Subcutaneous adipose tissue (tissue), 4 donors: ENCODE measurements around the gene POC1A. TPM values are rescaled to one million over a fixed set of nuclear protein-coding genes. Genes with fewer than 3 reads are reported as not detected.

Source experiments
- total RNA-seq, 4 donors: library from RNA; depleted of rRNA; stranded (reverse); fragments of >200 nt; gene quantifications; one replicate each; pipeline ENCODE4 v1.1.0, GENCODE V29; 2016
- TF ChIP-seq, protein P1 (sequence below): fragments of 450-650 bp; IDR thresholded peaks from one replicate; pipeline ENCODE4 v1.5.1; 2016; ENCODE audit warnings: low read depth, mild to moderate bottlenecking, control low read depth, antibody characterized with exemption, moderate library complexity

The POC1A gene
- total RNA-seq, 4 donors from 2014 or later = 0.38 to 2.4 (median 1.2) TPM

DNA sequence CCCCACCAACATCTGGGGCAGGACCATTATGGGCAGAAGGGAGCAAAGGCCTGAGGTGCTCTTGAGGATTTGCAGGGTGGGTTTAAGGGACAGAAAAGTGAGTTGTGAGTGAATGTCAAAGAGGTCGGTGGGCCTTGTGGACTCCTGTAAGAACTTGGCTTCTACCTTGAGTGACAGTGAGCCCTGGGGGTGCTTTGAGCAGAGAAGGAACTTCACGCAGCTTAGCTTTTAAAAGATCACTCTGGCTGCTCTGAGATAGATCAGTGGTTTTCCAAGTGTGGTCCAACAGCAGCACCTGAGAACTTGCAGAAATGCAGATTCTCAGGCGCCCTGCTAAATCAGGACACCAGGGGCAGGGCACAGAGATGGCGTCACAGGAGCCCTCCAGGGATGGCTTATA, 28.5 kb upstream of the POC1A start:
- TF ChIP-seq, protein P1, sequence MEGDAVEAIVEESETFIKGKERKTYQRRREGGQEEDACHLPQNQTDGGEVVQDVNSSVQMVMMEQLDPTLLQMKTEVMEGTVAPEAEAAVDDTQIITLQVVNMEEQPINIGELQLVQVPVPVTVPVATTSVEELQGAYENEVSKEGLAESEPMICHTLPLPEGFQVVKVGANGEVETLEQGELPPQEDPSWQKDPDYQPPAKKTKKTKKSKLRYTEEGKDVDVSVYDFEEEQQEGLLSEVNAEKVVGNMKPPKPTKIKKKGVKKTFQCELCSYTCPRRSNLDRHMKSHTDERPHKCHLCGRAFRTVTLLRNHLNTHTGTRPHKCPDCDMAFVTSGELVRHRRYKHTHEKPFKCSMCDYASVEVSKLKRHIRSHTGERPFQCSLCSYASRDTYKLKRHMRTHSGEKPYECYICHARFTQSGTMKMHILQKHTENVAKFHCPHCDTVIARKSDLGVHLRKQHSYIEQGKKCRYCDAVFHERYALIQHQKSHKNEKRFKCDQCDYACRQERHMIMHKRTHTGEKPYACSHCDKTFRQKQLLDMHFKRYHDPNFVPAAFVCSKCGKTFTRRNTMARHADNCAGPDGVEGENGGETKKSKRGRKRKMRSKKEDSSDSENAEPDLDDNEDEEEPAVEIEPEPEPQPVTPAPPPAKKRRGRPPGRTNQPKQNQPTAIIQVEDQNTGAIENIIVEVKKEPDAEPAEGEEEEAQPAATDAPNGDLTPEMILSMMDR = no peak

DNA sequence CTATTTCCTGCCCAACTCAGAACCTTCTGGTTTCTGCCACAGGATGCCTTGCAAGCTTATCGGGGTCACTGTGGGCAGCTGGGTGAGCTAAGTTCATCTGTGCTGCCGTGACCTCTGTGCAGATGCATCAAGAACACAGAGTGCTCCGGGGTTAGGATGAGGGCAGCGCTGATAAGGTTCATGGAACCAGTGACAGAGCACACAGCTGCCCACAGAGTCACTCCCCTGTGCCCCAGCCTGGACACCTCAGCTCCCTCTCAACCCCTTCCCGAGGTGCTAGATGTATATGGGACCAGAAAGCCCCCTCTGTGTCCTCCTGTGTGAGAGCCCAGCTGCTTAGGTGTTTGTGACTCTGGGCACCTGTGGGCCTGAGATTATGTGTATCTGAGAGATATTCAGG, 28.0 kb upstream of the POC1A start:
- TF ChIP-seq, protein P1 = no peak

DNA sequence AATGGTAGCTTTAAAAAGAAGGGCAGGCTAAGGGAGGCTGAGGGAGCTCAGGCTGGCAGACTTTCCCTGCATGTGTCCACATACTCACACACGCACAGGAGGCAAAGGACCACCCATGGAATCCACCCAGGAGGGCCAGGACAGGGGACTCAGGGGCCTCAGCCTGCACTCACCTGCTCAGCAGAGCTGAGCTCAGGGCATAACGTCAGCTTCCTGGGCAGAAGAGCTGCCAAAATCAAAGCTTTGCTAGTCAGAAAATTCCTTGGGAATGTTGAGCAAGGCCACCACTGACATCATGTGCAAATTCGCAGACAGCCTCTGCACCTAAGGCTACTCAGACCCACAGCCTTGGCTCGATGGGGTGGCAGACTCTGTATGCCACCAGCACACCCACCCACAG, 27.3 kb upstream of the POC1A start:
- TF ChIP-seq, protein P1 = no peak

DNA sequence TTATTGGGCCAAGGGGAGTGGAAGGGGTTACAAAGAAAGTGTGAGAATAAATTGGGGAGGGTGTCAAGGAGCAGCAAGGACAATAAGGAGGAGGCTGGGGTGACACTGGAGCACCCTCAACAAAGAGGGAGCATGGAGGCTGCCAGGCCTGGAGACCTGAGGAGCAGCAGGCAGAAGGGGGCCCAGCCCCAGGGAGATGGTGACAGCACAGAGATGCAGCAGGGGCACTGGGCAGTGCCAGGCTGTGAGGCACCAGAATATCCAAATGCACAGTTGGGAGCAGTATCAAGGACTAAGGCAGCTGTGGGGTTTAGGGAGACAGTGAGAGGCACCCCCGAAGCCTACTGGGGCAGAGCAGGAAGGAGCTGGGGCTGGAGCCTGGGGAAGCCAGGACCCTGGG, 24.3 kb upstream of the POC1A start:
- TF ChIP-seq, protein P1 = no peak

DNA sequence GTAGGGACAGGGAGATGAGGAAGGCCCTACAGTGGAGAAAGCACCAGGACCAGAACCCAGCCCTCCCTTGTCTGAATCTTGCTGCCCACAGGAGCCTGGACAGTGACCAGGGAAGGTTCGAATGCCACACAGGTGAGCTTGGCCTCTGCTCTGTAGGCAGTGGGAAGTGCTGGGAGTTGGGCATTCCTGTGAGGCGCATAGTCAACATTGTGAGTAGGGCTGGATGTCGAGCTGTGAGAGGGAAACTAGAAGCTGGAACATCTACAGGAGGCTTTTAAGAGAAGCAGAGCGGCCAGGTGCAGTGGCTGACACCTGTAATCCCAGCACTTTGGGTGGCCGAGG, 23.4 kb upstream of the POC1A start:
- TF ChIP-seq, protein P1 = no peak

DNA sequence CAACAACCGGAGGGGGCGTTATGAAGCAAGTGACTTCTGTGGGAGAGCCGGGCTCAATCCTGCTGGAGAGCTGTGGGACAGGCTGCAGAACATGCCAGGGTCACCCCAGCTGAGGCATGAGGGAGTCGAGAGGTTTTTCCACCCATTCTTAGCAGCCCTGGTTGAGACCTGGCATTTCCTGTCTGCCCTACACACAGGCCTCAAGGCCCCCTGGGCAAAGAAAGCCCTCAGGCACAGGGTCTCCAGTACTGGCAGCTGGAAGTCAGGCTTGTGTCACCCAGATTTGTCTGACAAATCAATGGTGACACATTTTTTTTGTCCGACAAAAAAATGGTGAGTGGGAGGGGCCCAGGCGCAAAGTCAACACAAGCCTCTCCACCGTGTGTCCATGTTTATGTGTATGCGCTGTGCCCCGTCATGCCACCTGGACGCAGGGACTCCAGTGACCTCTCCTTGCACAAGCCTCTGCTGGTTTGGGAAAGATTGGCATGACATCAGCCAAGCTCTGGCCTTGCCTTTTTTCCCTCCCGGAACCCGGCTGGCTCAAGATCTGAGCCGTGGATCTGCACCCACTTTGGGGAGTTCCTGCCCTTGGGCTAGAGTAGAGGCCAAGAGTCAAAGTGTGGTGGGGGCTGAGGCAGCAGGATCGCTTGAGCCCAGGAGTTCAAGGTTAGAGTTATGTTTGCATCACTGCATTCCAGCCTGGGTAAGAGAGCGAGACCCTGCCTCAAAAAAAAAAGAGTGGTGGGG, 22.9 kb upstream of the POC1A start:
- TF ChIP-seq, protein P1 = no peak

DNA sequence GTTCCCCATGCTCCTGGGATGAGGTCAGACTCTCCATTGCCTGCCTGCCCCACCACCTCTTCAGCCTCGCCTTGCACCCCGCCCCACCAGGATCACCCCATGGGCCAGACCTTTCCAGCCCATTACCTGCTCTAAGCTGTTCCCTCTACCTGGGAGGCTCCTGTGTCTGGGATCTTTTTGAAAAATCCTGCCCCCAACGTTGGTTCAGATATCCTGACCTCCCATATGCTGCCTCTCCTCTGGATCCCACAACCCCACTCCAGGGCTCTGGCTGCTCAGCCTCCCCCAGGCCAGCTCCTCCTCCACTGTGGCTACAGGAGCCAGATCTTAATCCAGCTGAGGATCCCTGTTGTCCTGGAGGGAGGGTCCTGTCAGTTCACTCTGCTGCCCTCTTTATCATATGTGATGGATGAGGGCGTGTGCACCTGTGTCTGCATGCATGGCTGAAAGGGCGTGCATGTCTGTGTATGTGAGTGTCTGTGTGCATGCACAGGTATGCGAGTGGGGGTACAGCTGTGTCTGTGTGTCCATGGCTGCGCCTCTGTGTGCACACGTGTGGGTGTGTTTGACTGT, 22.0 kb upstream of the POC1A start:
- TF ChIP-seq, protein P1 = no peak
